ENCODE results near the gene ANKRD18B.
"Not testable (repeated sequence)": the region's sequence is repeated elsewhere in the genome, so short reads cannot be mapped to it uniquely, and the experiment has no call there.

ANKRD18B gene

GRCh38 chr9:33614001-33614687 is 90.1 kb downstream of the ANKRD18B start:
- DNase-seq = no peak

- not testable (repeated sequence) for DNase-seq
These were observed 94.3 kb downstream of the ANKRD18B start for GRCh38 chr9:33618370-33618769.

DNA sequence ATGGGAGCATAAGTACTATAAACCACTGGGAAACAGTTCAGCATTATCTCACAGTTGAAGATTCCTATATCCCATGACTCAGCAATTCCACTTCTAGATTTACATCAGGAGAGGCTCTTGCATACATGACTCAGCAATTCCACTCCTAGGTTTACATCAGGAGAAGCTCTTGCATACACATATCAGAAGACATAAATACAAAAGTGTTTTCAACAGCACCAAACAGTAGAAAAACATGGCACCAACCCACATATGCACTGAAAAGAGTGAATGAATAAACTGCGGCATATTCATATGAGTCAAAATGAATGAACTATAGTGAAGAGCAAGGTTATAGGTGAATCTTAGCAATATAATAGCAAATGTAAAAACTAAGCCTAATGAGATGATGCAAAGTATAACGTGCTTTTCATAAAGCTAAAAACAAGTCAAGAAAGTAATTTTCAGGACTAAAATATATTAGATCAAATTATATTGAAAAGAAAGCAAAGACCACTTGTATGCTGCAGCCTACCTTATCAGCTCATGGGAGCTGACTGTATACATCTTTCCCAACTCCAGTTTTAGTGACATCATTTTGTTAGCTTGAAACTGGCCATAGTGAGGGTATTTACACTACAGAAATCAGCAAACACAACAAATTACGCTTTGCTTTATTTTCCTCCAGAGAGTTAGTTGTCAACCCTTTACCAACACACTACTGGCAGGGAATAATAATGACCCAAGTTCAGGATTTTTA is 95.8 kb downstream of the ANKRD18B start:
- DNase-seq = no peak

- DNase-seq = no peak
These were observed 96.8 kb downstream of the ANKRD18B start for GRCh38 chr9:33620738-33621439.

All from T-helper 9 cell (primary cell).